H9 (cell line): ENCODE results near the gene CHAC2. TPM values are rescaled to one million over a fixed set of nuclear protein-coding genes. Genes with fewer than 3 reads are reported as not detected.

Source experiments
- DNase-seq: peaks from one replicate; pipeline ENCODE4 v3.0.0-alpha.2; 2017
- H2AFZ ChIP-seq: one replicate; pipeline ENCODE4 v1.6.1; 2013; ENCODE audit warnings: mild to moderate bottlenecking, low read length, control low read depth, moderate library complexity
- H2AK5ac ChIP-seq: 2 replicates; pipeline ENCODE4 v1.6.1; 2013; ENCODE audit warnings: low read length, control low read depth, mixed read lengths; ENCODE audit not compliant: insufficient read length
- H2BK120ac ChIP-seq: one replicate; pipeline ENCODE4 v1.6.1; 2013; ENCODE audit warnings: low read depth, mild to moderate bottlenecking, low read length, control low read depth, inconsistent platforms; ENCODE audit not compliant: poor library complexity, severe bottlenecking
- H2BK12ac ChIP-seq: 2 replicates; pipeline ENCODE4 v1.6.1; 2013; ENCODE audit warnings: low read length, control low read depth, mixed read lengths, low read depth; ENCODE audit not compliant: insufficient read length
- H2BK15ac ChIP-seq: 2 replicates; pipeline ENCODE4 v1.6.1; 2013; ENCODE audit warnings: low read depth, low read length, control low read depth
- H2BK20ac ChIP-seq: one replicate; pipeline ENCODE4 v1.6.1; 2013; ENCODE audit warnings: low read depth, mild to moderate bottlenecking, low read length, control low read depth, inconsistent platforms; ENCODE audit not compliant: poor library complexity, severe bottlenecking
- H2BK5ac ChIP-seq: 2 replicates; pipeline ENCODE4 v1.6.1; 2013; ENCODE audit warnings: low read length, control low read depth, mixed read lengths; ENCODE audit not compliant: insufficient read length
- H3K14ac ChIP-seq: 2 replicates; pipeline ENCODE4 v1.6.1; 2013; ENCODE audit warnings: low read length, control low read depth; ENCODE audit not compliant: insufficient read depth
- H3K18ac ChIP-seq: 2 replicates; pipeline ENCODE4 v1.6.1; 2013; ENCODE audit warnings: low read depth, mild to moderate bottlenecking, mixed read lengths, low read length, control low read depth; ENCODE audit not compliant: insufficient read length
- H3K23ac ChIP-seq: 2 replicates; pipeline ENCODE4 v1.6.1; 2013; ENCODE audit warnings: low read length, control low read depth, mixed read lengths, low read depth; ENCODE audit not compliant: insufficient read length
- H3K23me2 ChIP-seq: 2 replicates; pipeline ENCODE4 v1.6.1; 2013; ENCODE audit warnings: low read depth, mild to moderate bottlenecking, mixed read lengths, low read length, control low read depth; ENCODE audit not compliant: insufficient read length, poor library complexity, severe bottlenecking
- H3K27ac ChIP-seq: 2 replicates; pipeline ENCODE4 v1.5.1; 2013; ENCODE audit warnings: low read length, control low read depth, mixed read lengths, low read depth; ENCODE audit not compliant: insufficient read length
- H3K27me3 ChIP-seq: 2 replicates; pipeline ENCODE4 v1.6.1; 2013; ENCODE audit warnings: low read length, control low read depth, inconsistent platforms; ENCODE audit not compliant: insufficient read depth
- H3K4ac ChIP-seq: 2 replicates; pipeline ENCODE4 v1.6.1; 2013; ENCODE audit warnings: low read depth, mild to moderate bottlenecking, control low read depth, inconsistent platforms, low read length, moderate library complexity
- H3K4me1 ChIP-seq: 2 replicates; pipeline ENCODE4 v1.6.1; 2013; ENCODE audit warnings: low read length, control low read depth, inconsistent platforms; ENCODE audit not compliant: insufficient read depth
- H3K4me2 ChIP-seq: 2 replicates; pipeline ENCODE4 v1.6.1; 2013; ENCODE audit warnings: low read length, control low read depth, mixed read lengths; ENCODE audit not compliant: insufficient read length, insufficient read depth
- H3K56ac ChIP-seq: 2 replicates; pipeline ENCODE4 v1.6.1; 2013; ENCODE audit warnings: low read depth, mild to moderate bottlenecking, mixed read lengths, low read length, control low read depth; ENCODE audit not compliant: insufficient read length
- H3K79me1 ChIP-seq: 2 replicates; pipeline ENCODE4 v1.6.1; 2013; ENCODE audit warnings: low read depth, mild to moderate bottlenecking, moderate library complexity, low read length, control low read depth, inconsistent platforms; ENCODE audit not compliant: insufficient read depth, poor library complexity, severe bottlenecking
- H3K79me2 ChIP-seq: 2 replicates; pipeline ENCODE4 v1.6.1; 2013; ENCODE audit warnings: low read length, control low read depth, inconsistent platforms; ENCODE audit not compliant: insufficient read depth
- H3K9ac ChIP-seq: 2 replicates; pipeline ENCODE4 v1.6.1; 2013; ENCODE audit warnings: low read length, control low read depth, mixed read lengths; ENCODE audit not compliant: insufficient read length; ENCODE audit errors: extremely low read depth
- H3K9me3 ChIP-seq: one replicate; pipeline ENCODE4 v1.6.1; 2013; ENCODE audit warnings: low read depth, low read length, inconsistent platforms; ENCODE audit not compliant: control insufficient read depth
- H3T11ph ChIP-seq: one replicate; pipeline ENCODE4 v1.6.1; 2013; ENCODE audit warnings: mild to moderate bottlenecking, low read length, control low read depth, inconsistent platforms
- H4K20me1 ChIP-seq: one replicate; pipeline ENCODE4 v1.6.1; 2013; ENCODE audit not compliant: control insufficient read depth, insufficient read length, insufficient read depth
- H4K5ac ChIP-seq: 2 replicates; pipeline ENCODE4 v1.6.1; 2013; ENCODE audit warnings: low read depth, mild to moderate bottlenecking, mixed read lengths, low read length, control low read depth; ENCODE audit not compliant: insufficient read length
- H4K8ac ChIP-seq: replicated peaks from 2 replicates; pipeline ENCODE4 v1.6.1; 2013; ENCODE audit warnings: low read length, control low read depth, mixed read lengths, low read depth; ENCODE audit not compliant: insufficient read length
- H4K91ac ChIP-seq: 2 replicates; pipeline ENCODE4 v1.6.1; 2013; ENCODE audit warnings: low read depth, mild to moderate bottlenecking, moderate library complexity, mixed read lengths, low read length, control low read depth; ENCODE audit not compliant: insufficient read length
- H3K27ac Mint-ChIP-seq, 3 experiments: 2 replicates in 2 of 3; 3 replicates in 1 of 3; pipeline ENCODE4 v1.8.0; 2020 to 2021; ENCODE audit warnings: mixed read lengths in 3 of 3, mild to moderate bottlenecking in 1 of 3, moderate library complexity in 1 of 3
- H3K27me3 Mint-ChIP-seq: 2 replicates; pipeline ENCODE4 v1.8.0; 2021; ENCODE audit warnings: low read depth, mild to moderate bottlenecking, moderate library complexity, mixed read lengths
- H3K36me3 Mint-ChIP-seq, 3 experiments: 2 replicates in 2 of 3; 3 replicates in 1 of 3; pipeline ENCODE4 v1.8.0; 2020 to 2021; ENCODE audit warnings: low read depth in 3 of 3, mixed read lengths in 3 of 3; ENCODE audit not compliant: insufficient read depth in 1 of 3
- H3K4me1 Mint-ChIP-seq, 2 experiments: 2 replicates each; pipeline ENCODE4 v1.8.0; 2020; ENCODE audit warnings: mixed read lengths in 2 of 2
- H3K4me3 Mint-ChIP-seq, 2 experiments: 2 replicates in 1 of 2; 3 replicates in 1 of 2; pipeline ENCODE4 v1.8.0; 2020 to 2021; ENCODE audit warnings: mild to moderate bottlenecking in 2 of 2, mixed read lengths in 2 of 2, moderate library complexity in 1 of 2
- H3K9me3 Mint-ChIP-seq, 2 experiments: 2 replicates in 1 of 2; 3 replicates in 1 of 2; pipeline ENCODE4 v1.8.0; 2020; ENCODE audit warnings: mild to moderate bottlenecking in 2 of 2, mixed read lengths in 2 of 2, moderate library complexity in 1 of 2
- CTCF ChIP-seq: fragments of 200-600 bp; sonication (generic); conservative IDR thresholded peaks from 3 replicates; pipeline ENCODE4 v1.8.0; 2021; ENCODE audit warnings: antibody characterized with exemption, mild to moderate bottlenecking
- WGBS: extraction: QIAGEN DNeasy Blood & Tissue Kit; methylation state at CpG from one replicate; pipeline ENCODE4 v1.1.7; 2013; ENCODE audit warnings: missing lambda C conversion rate, low lambda C conversion rate, mixed read lengths; ENCODE audit not compliant: insufficient read length; ENCODE audit errors: extremely low coverage; 5-methylcytosine and 5-hydroxymethylcytosine counted together
- total RNA-seq: library from RNA; stranded (reverse); gene quantifications from 2 replicates; pipeline ENCODE4 v1.2.1, GENCODE V29; 2021

The CHAC2 gene
- total RNA-seq, 1 experiment from 2014 or later = 11.3 TPM

- H3K27me3 Mint-ChIP-seq = no peaks in the 10 kb centered on the region
- no peak overlapping the region for H3K4me2 ChIP-seq
- H3K27ac Mint-ChIP-seq = no peak overlapping the region
- no peak overlapping the region for H3K14ac ChIP-seq
- no peaks in the 10 kb centered on the region for H3K79me2 ChIP-seq
- H3K23ac ChIP-seq = no peak overlapping the region
- H3K4me1 Mint-ChIP-seq = peaks cover 0 to 8% of the 10 kb centered on the region in 2 experiments; a peak in 2 of 4 replicates
- no peaks in the 10 kb centered on the region for H3K4me1 ChIP-seq
- no peak overlapping the region for H3K18ac ChIP-seq
- H3K4me3 Mint-ChIP-seq = no peak overlapping the region
- H3K9ac ChIP-seq = no peak overlapping the region
- H3K9me3 ChIP-seq = no peaks in the 10 kb centered on the region
- TF ChIP-seq CTCF = no peak
- H3T11ph ChIP-seq = no peak overlapping the region
- DNase-seq = no peak
- H2BK20ac ChIP-seq = no peak overlapping the region
- no peak overlapping the region for H2AFZ ChIP-seq
- H2BK120ac ChIP-seq = no peak overlapping the region
- no peak overlapping the region for H3K27ac ChIP-seq
- no peak overlapping the region for H2BK12ac ChIP-seq
- H3K23me2 ChIP-seq = no peaks in the 10 kb centered on the region
- H2AK5ac ChIP-seq = no peak overlapping the region
- no peak overlapping the region for H2BK5ac ChIP-seq
- peaks cover 3 to 35% (median 33%) of the 10 kb centered on the region in 3 experiments for H3K36me3 Mint-ChIP-seq
- WGBS = no CpG with 5 or more reads among the region's 1 CpG
- H4K20me1 ChIP-seq = no peaks in the 10 kb centered on the region
- no peaks in the 10 kb centered on the region for H3K27me3 ChIP-seq
- no peak overlapping the region for H4K91ac ChIP-seq
- no peaks in the 10 kb centered on the region for H3K79me1 ChIP-seq
- no peak overlapping the region for H4K8ac ChIP-seq
- no peak overlapping the region for H2BK15ac ChIP-seq
- no peak overlapping the region for H4K5ac ChIP-seq
- no peak overlapping the region for H3K4ac ChIP-seq
- no peak overlapping the region for H3K56ac ChIP-seq
- no peaks in the 10 kb centered on the region for H3K9me3 Mint-ChIP-seq
These were observed 15.9 kb upstream of the CHAC2 start for GRCh38 chr2:53751728-53752127.
